GM21737 (cell line): Measurements from ENCODE around the gene NDUFS8.

Source experiments
- ATAC-seq: cut with Tn5 transposase; IDR thresholded peaks from one replicate; pipeline ENCODE4 v1.9.1; 2021; ENCODE audit warnings: mild to moderate bottlenecking, moderate library complexity; ENCODE audit not compliant: unreplicated experiment

NDUFS8 gene

GRCh38 chr11:68014947-68015447, 15.5 kb upstream of the NDUFS8 start:
- no peak for ATAC-seq

- no peak for ATAC-seq
Measured at GRCh38 chr11:68015467-68015866, 15.0 kb upstream of the NDUFS8 start.

GRCh38 chr11:68016161-68016903, 14.1 kb upstream of the NDUFS8 start:
- no peak for ATAC-seq

GRCh38 chr11:68016904-68017817, 13.3 kb upstream of the NDUFS8 start:
- ATAC-seq, result no peak

GRCh38 chr11:68017980-68018729, 12.3 kb upstream of the NDUFS8 start:
- no peak for ATAC-seq

GRCh38 chr11:68018730-68019190, 11.7 kb upstream of the NDUFS8 start:
- no peak for ATAC-seq

GRCh38 chr11:68019486-68019885, 11.0 kb upstream of the NDUFS8 start:
- ATAC-seq, result no peak

- ATAC-seq, result no peak
Measured at GRCh38 chr11:68020575-68020974, 9.9 kb upstream of the NDUFS8 start.

- no peak for ATAC-seq
Measured at GRCh38 chr11:68021167-68021787, 9.2 kb upstream of the NDUFS8 start.

GRCh38 chr11:68022531-68022930, 8.0 kb upstream of the NDUFS8 start:
- ATAC-seq, result no peak

GRCh38 chr11:68024508-68024907, 6.0 kb upstream of the NDUFS8 start:
- ATAC-seq, result no peak

- no peak for ATAC-seq
Measured at GRCh38 chr11:68025047-68025446, 5.4 kb upstream of the NDUFS8 start.

- ATAC-seq, result no peak
Measured at GRCh38 chr11:68026391-68027105, 3.9 kb upstream of the NDUFS8 start.

- no peak for ATAC-seq
Measured at GRCh38 chr11:68027667-68028066, 2.8 kb upstream of the NDUFS8 start.

- ATAC-seq, result no peak
Measured at GRCh38 chr11:68028802-68029545, 1.5 kb upstream of the NDUFS8 start.

GRCh38 chr11:68031144-68031464, 623 bp downstream of the NDUFS8 start:
- ATAC-seq, result no peak

- no peak for ATAC-seq
Measured at GRCh38 chr11:68032003-68032402, 1.5 kb downstream of the NDUFS8 start.

- no peak for ATAC-seq
Measured at GRCh38 chr11:68032997-68033707, 2.7 kb downstream of the NDUFS8 start.

GRCh38 chr11:68033708-68034045, 3.2 kb downstream of the NDUFS8 start:
- no peak for ATAC-seq
